GM15510 (cell line): ENCODE measurements around the gene STEAP2.

Source experiments
- POLR2A ChIP-seq: IDR thresholded peaks from 3 replicates; pipeline ENCODE4 v1.6.1; 2011; ENCODE audit warnings: borderline replicate concordance; ENCODE audit not compliant: insufficient read length; ENCODE audit errors: extremely low read depth

Gene STEAP2

GRCh38 chr7:90211391-90212148 is at the start of gene STEAP2:
Gene STEAP2 (plus strand): TSS chr7:90211740. CDS start chr7:90225083, 13,343 bp downstream.
- peak; percentile 21 for TF ChIP-seq POLR2A

GRCh38 chr7:90163534-90163933 is 48.0 kb upstream of the STEAP2 start:
- TF ChIP-seq POLR2A = no peak

GRCh38 chr7:90165724-90166123 is 45.8 kb upstream of the STEAP2 start:
- TF ChIP-seq POLR2A = no peak

- no peak for TF ChIP-seq POLR2A
Measured at GRCh38 chr7:90166153-90166552, 45.4 kb upstream of the STEAP2 start.

GRCh38 chr7:90167361-90167760 is 44.2 kb upstream of the STEAP2 start:
- no peak for TF ChIP-seq POLR2A

GRCh38 chr7:90169891-90170290 is 41.6 kb upstream of the STEAP2 start:
- TF ChIP-seq POLR2A = no peak

- no peak for TF ChIP-seq POLR2A
Measured at GRCh38 chr7:90172121-90172520, 39.4 kb upstream of the STEAP2 start.

GRCh38 chr7:90172624-90173023 is 38.9 kb upstream of the STEAP2 start:
- TF ChIP-seq POLR2A = no peak

GRCh38 chr7:90173127-90173844 is 38.3 kb upstream of the STEAP2 start:
- TF ChIP-seq POLR2A = no peak

- TF ChIP-seq POLR2A = no peak
Measured at GRCh38 chr7:90175667-90176066, 35.9 kb upstream of the STEAP2 start.

- TF ChIP-seq POLR2A = no peak
Measured at GRCh38 chr7:90176195-90176594, 35.3 kb upstream of the STEAP2 start.

- TF ChIP-seq POLR2A = no peak
Measured at GRCh38 chr7:90178166-90178565, 33.4 kb upstream of the STEAP2 start.

- no peak for TF ChIP-seq POLR2A
Measured at GRCh38 chr7:90178679-90179278, 32.8 kb upstream of the STEAP2 start.

GRCh38 chr7:90180011-90180585 is 31.4 kb upstream of the STEAP2 start:
- TF ChIP-seq POLR2A = no peak

GRCh38 chr7:90180649-90181048 is 30.9 kb upstream of the STEAP2 start:
- no peak for TF ChIP-seq POLR2A
